KMS-11 (cell line): ENCODE data around the gene PPARG.

Source experiments
- H2AFZ ChIP-seq: fragments of 200-600 bp; sonication (generic); 2 replicates; pipeline ENCODE4 v1.6.1; 2016; ENCODE audit warnings: antibody characterized with exemption, mixed run types, low read depth
- H3K27ac ChIP-seq: fragments of 200-600 bp; sonication (generic); 2 replicates; pipeline ENCODE4 v1.6.1; 2016; ENCODE audit warnings: mild to moderate bottlenecking, mixed run types
- H3K27me3 ChIP-seq: fragments of 200-600 bp; sonication (generic); 2 replicates; pipeline ENCODE4 v1.6.1; 2017; ENCODE audit warnings: mild to moderate bottlenecking, low read depth, mixed run types, moderate library complexity; ENCODE audit not compliant: insufficient read depth
- H3K36me3 ChIP-seq: fragments of 200-600 bp; sonication (generic); 2 replicates; pipeline ENCODE4 v1.6.1; 2017; ENCODE audit warnings: mild to moderate bottlenecking, mixed run types; ENCODE audit not compliant: insufficient read depth
- H3K4me1 ChIP-seq: fragments of 200-600 bp; sonication (generic); 2 replicates; pipeline ENCODE4 v1.6.1; 2016; ENCODE audit warnings: mild to moderate bottlenecking, low read depth, mixed run types; ENCODE audit not compliant: poor library complexity, severe bottlenecking
- H3K4me2 ChIP-seq: fragments of 200-600 bp; sonication (generic); 2 replicates; pipeline ENCODE4 v1.7.0; 2016; ENCODE audit warnings: mild to moderate bottlenecking, mixed run types
- H3K4me3 ChIP-seq: fragments of 200-600 bp; sonication (generic); IDR thresholded peaks from 2 replicates; pipeline ENCODE4 v1.6.1; 2017; ENCODE audit warnings: low read depth, low read length, mixed read lengths; ENCODE audit not compliant: insufficient read depth
- H3K79me2 ChIP-seq: fragments of 200-600 bp; sonication (generic); 2 replicates; pipeline ENCODE4 v1.6.1; 2016; ENCODE audit warnings: low read depth, mixed run types; ENCODE audit not compliant: insufficient read depth
- H3K9ac ChIP-seq: fragments of 200-600 bp; sonication (generic); 2 replicates; pipeline ENCODE4 v1.6.1; 2016; ENCODE audit warnings: mild to moderate bottlenecking, mixed run types
- H4K20me1 ChIP-seq: fragments of 200-600 bp; sonication (generic); 2 replicates; pipeline ENCODE4 v1.6.1; 2016; ENCODE audit warnings: mild to moderate bottlenecking, mixed run types; ENCODE audit not compliant: insufficient read depth
- CTCF ChIP-seq: fragments of 200-600 bp; sonication (generic); conservative IDR thresholded peaks from 2 replicates; pipeline ENCODE4 v1.6.1; 2017; ENCODE audit warnings: low read depth, mild to moderate bottlenecking, antibody characterized with exemption, low read length, moderate library complexity, mixed read lengths

The PPARG gene

GRCh38 chr3:12408984-12409683, 120.3 kb downstream of the PPARG start:
- Histone ChIP-seq H3K27me3 (no peaks in the 10 kb centered on the region), H3K27ac (no peak overlapping the region), H3K79me2 (no peaks in the 10 kb centered on the region), H3K9ac (no peak overlapping the region), H3K4me2 (no peak overlapping the region), H3K4me1 (no peaks in the 10 kb centered on the region), H3K4me3 (no peak overlapping the region), H4K20me1 (no peaks in the 10 kb centered on the region), H3K36me3 (no peaks in the 10 kb centered on the region), H2AFZ (no peak overlapping the region)
- TF ChIP-seq CTCF, result no peak

GRCh38 chr3:12409684-12410596, 121.1 kb downstream of the PPARG start:
- no peak overlapping the region for H3K9ac ChIP-seq
- H3K36me3 ChIP-seq, result no peaks in the 10 kb centered on the region
- no peaks in the 10 kb centered on the region for H4K20me1 ChIP-seq
- H3K79me2 ChIP-seq, result no peaks in the 10 kb centered on the region
- no peaks in the 10 kb centered on the region for H3K27me3 ChIP-seq
- no peak for TF ChIP-seq CTCF
- no peak overlapping the region for H3K4me2 ChIP-seq
- H3K27ac ChIP-seq, result no peak overlapping the region
- no peaks in the 10 kb centered on the region for H3K4me1 ChIP-seq
- no peak overlapping the region for H3K4me3 ChIP-seq
- H2AFZ ChIP-seq, result no peak overlapping the region

- H2AFZ ChIP-seq, result no peak overlapping the region
- H3K4me3 ChIP-seq, result no peak overlapping the region
- H3K9ac ChIP-seq, result no peak overlapping the region
- H4K20me1 ChIP-seq, result no peaks in the 10 kb centered on the region
- H3K79me2 ChIP-seq, result no peaks in the 10 kb centered on the region
- TF ChIP-seq CTCF, result no peak
- H3K27ac ChIP-seq, result no peak overlapping the region
- no peaks in the 10 kb centered on the region for H3K4me1 ChIP-seq
- H3K36me3 ChIP-seq, result no peaks in the 10 kb centered on the region
- no peak overlapping the region for H3K4me2 ChIP-seq
- no peaks in the 10 kb centered on the region for H3K27me3 ChIP-seq
Observed at GRCh38 chr3:12413721-12414255, 124.9 kb downstream of the PPARG start.

GRCh38 chr3:12415014-12415680, 126.3 kb downstream of the PPARG start:
- H3K79me2 ChIP-seq, result no peaks in the 10 kb centered on the region
- no peaks in the 10 kb centered on the region for H3K4me1 ChIP-seq
- no peak overlapping the region for H3K27ac ChIP-seq
- TF ChIP-seq CTCF, result no peak
- no peak overlapping the region for H3K4me3 ChIP-seq
- no peak overlapping the region for H3K9ac ChIP-seq
- no peaks in the 10 kb centered on the region for H3K36me3 ChIP-seq
- no peak overlapping the region for H3K4me2 ChIP-seq
- no peaks in the 10 kb centered on the region for H3K27me3 ChIP-seq
- H2AFZ ChIP-seq, result no peak overlapping the region
- no peaks in the 10 kb centered on the region for H4K20me1 ChIP-seq
